HL-60/S4 treated with phorbol 12-myristate 13-acetate at 8.2 ng/mL for 4 days and 3 days (cell line): Measurements from ENCODE around the gene LINGO4.

Source experiments
- in situ Hi-C: fragments of 300-500 bp; cut with MboI; formaldehyde crosslinking; loops from 2 replicates; pipeline ENCODE4 v1.15.0; 2022; ENCODE audit warnings: low sequenced_read_pairs

Gene LINGO4

DNA sequence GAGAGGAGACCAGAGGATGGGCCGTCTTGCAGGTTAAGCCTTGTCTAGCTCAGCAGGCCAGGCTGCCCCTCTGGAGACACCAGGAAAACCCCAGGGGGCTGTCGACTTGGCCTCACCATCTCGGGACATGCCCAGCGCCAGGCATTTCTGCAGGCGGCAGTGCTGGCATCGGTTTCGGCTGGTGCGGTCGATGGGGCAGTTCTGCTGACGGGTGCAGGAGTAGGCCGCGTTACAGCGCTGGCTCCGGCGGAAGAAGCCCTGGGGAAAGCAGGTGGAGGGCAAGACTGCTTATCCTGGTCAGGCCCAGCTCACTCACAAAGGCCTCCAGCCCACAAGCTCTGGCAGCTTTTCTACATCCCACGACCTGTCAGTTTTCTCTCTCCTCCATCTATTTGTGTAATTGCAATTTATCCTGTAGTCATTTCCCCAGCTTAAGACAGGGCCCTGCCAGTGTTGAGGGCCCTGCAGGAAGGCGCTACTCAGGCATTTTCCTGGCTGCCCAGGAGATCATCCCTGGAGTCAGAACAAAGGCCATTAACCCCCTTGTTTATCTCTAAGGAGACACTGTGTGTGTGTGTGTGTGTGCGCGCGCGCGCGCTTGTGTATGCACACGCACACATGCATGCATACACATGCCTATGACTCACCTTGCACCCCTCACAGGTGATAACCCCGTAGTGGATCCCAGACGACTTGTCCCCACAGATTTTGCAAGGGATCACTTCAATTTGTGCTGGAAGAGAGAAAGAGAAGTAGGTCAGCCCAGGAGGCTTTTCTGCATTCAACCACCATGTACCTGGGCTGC lies 11.5 kb upstream of the LINGO4 start:
- in situ Hi-C loops, result no loop called here

DNA sequence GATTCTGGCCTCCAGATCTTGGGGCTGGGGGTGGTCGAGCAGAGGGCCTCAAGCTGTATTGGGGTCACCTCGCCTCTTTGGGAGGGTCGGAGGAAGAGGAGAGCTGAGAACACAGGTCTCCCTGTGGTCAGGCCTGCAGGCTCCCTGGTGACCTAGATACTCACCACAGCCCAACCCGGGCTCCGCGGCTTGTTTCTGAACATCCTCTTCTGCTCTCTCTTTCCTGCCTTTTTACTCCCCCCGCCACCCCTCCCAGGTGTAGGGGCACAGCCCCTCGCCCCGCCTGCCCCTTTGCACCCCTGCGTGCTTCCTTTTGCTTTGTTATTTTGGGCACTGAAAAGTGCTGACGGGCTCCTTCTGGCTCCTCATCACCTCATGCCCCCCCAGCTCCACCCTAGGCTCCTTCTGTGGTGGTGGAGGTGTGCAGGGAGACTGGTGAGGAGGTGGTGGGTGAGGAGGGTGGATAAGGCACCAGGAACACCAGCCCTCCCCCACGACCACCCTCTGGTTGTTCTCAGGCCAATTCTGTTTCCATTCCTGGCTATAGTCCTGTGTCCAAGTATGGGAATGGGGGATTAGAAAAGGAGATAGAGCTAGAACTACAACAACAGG lies 10.6 kb upstream of the LINGO4 start:
- in situ Hi-C loops, result no loop called here

- in situ Hi-C loops, result no loop called here
Measured at GRCh38 chr1:151814971-151815545, 9.8 kb upstream of the LINGO4 start.

DNA sequence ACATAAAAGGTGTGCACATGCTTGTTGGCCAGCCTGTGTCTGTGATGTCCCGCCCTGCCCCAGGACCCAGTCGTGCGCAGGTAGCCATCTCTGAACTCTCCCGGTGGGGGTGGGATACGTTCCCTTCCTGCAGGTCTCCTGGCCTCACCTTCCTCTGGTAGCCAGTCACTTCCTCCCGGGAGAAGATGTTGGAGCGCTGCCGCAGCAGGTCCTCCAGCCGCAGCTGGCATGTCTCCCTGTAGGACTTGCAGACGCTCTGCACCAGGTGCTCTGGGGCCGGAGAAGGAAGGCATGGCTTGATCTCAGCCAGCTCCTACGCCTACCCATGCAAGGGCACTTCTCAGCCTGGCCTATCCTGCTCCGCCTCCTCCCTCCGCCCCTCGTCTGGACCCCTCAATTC lies 9.2 kb upstream of the LINGO4 start:
- in situ Hi-C loops, result no loop called here

DNA sequence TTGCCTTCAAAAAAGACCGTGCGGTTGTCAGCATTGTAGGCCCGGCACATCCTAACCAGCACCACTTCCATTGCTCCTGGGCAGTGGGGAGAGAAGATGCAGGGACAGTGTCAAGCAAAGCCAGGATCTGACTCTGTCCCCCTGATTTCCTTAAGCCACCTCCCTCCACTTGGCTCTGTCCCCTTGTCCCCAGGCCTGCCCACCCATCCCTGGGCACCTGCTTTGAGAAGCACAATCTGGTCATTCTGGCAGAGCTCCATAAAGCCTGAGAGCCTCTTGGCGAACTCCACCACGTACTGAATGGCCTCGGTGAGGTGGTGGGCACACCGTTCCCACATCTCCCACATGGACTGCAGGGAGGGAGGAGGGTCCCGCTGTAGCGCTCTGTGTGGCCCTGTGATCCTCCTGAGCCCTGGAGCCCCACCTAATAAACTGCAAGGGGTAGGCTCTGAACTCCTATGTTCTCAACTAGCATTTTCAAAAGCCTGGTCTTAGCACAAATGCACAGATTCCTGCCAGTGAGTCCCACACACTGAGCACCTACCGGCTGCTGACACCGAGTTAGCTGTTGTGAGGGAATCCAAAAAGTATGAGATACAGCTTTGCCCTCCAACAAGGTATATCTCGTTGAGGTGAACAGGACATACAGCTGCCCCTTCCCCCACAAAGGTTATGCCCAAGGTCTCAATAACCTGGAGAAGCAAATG lies 8.2 kb upstream of the LINGO4 start:
- in situ Hi-C loops, result no loop called here

DNA sequence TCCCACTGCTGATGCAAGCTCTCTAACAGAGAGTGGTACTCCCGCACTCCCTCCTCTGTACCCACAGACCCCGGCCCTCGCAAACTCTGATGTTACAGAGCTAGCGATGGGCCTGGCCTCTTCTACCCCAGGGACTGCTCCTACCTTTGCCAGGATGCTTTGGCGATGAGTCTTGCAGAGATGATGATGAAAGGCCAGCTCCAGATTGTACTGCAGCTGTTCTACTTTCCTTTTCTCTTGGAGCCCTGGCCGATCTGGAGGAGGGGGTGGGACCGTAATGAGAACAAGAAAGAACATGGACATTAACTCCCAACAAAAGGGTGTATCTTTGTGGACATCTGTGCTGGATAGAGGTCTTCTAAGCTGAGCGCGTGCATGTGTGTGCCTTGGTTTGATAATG lies 6.0 kb upstream of the LINGO4 start:
- in situ Hi-C loops, result no loop called here

DNA sequence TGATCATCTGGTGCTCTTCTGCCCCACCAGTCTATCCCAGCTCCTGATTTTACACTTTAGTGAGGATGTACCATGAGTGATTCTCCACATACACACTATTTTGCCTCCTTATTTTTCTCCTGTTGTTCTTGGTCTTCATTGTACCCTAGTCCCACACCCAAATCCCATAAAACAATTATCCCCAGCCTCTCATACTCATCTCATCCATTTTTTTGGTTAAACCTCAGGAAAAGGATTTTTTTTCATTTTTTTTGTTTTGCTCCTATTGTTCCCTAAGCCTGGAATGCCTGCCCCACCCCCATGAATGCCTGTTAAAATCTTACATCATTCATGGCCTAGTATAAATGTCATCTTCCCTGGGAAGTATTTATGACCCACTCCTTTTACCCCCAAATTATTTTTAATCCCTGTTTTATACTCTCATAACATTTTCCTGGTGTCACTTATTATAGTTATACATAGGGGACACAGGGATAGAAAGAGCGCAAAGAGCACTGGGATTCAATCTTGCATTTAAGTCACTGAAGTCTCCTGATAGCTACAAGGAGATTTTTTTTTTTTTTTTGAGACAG lies 4.9 kb upstream of the LINGO4 start:
- in situ Hi-C loops, result no loop called here

- in situ Hi-C loops, result no loop called here
Measured at GRCh38 chr1:151809290-151809984, 4.2 kb upstream of the LINGO4 start.

- in situ Hi-C loops, result no loop called here
Measured at GRCh38 chr1:151807766-151808165, 2.5 kb upstream of the LINGO4 start.

- in situ Hi-C loops, result no loop called here
Measured at GRCh38 chr1:151807131-151807530, 1.9 kb upstream of the LINGO4 start.

DNA sequence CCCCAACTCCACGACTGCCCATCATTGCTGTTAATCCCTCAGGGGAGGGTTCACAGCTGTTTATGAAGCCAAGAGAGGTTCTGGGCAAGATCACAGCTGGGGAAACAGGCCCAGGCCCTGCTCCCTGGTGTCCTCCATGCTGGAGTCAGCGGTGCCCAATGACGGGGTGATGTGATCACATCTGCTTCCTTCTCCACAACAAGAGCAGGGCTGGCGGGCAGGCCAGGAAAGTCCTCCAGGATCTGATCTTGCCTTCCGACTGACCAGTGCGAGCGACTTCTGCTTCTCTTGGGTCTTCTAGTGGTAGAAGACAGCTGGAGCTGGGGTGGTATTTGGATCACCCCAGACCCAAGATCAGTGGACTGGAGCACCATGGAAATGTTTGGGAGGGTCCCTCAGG lies 951 bp upstream of the LINGO4 start:
- in situ Hi-C loops, result no loop called here

DNA sequence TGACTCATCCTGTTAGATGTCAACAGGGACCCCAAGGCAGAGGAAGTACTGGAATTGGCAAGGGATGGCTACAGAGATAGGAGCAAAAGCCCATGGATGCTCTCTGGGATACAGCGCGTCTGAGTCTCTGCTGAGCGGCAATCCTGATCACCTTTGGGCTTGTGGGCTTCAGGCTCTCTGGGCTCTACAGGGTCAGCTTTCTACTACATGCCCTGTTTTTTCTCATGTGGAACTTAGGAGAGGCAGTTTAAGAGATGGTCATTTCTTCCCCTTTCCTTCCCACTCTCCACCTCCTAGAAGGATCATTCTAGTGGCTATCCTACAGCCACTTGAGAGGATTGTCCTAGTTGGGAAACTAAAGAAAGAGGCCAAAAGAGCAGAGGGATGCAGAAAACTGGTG lies 1.3 kb downstream of the LINGO4 start:
- in situ Hi-C loops, result no loop called here

GRCh38 chr1:151803164-151803563 lies 2.1 kb downstream of the LINGO4 start:
- in situ Hi-C loops, result no loop called here

DNA sequence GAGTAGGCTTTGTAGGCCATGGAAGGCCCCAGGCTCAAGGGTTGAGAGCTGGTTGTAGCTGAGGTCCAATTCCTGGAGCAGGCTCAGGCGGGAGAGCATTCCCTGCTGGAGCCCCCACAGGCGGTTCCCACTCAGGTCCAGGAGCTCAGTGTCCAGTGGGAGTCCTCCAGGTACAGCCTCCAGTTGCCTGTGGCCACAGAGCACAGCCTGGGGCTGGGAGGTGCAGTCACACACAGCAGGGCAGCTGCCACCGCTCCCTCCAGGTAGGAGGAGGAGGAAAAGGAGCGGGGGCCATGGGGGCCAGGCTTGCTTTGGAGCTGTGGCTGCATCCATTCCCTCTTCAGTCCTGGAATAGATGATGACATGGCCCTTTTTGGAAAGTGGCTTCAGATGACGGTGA lies 2.8 kb downstream of the LINGO4 start:
- in situ Hi-C loops, result no loop called here

- in situ Hi-C loops, result no loop called here
Measured at GRCh38 chr1:151801846-151802245, 3.4 kb downstream of the LINGO4 start.

DNA sequence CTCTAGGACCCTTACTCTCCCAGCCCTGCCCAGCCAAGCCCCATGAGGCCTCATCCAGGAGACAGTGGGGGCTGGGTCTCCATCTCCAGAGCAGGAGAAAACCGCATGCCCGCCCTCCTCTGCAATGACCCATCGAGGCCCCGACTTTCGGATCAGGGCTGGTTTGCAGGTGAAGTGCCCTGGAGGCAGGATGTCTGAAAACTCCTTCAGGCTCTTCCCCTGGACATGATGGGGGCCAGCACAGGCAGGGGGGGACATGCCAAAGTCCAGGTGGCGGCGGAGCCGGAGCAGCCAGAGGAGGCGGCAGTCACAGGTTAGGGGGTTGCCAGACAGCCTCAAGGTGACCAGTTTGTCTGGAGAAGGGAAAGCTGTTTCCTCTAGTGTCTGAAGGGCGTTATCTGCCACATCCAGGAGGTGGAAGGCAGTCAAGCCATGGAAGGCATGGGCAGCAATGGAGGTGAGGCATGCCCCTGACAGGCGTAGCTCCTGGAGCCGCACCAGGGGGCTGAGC lies 3.9 kb downstream of the LINGO4 start:
- in situ Hi-C loops, result no loop called here

GRCh38 chr1:151800830-151801229 lies 4.4 kb downstream of the LINGO4 start:
- in situ Hi-C loops, result no loop called here

DNA sequence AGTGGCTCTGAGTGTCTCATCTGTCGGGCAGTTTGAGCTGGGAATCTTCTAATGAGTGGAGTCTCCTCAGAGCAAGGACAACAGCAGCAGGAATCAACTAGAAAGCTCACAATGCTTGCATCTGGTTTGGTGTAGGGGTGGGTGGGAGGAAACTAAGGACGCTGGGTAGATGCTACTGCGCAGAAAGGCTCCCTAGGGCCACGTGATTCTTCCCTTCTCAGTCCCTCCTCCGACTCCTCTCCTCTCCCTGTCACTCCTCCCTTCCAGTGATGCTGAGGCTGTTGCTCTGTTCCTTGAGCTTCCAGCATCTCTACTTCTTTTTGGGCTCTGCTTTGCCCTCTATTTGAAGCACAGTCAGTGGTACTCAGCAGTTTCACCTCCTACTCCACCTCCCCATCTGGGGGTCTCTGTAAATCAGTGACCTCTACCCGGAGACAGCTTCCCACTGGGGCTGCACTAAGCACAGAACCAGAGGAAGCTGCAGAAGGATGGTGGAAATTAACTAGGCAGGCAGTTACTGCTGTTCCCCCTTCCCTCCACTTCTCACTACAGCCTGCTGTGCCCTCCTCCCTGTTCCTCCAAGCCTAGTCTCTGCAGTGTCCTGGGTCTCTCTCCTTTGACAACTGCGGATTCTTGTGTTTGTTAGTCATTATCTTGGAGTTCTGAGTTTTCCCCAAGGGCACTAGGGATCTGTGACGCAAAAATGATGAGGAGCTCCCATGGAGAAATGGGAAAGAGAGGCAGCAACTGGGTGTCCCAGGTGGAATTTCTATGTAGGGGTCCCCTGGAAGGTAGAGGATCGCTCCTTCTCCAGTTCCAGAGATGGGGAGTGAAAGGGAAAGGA lies 5.8 kb downstream of the LINGO4 start:
- in situ Hi-C loops, result no loop called here

DNA sequence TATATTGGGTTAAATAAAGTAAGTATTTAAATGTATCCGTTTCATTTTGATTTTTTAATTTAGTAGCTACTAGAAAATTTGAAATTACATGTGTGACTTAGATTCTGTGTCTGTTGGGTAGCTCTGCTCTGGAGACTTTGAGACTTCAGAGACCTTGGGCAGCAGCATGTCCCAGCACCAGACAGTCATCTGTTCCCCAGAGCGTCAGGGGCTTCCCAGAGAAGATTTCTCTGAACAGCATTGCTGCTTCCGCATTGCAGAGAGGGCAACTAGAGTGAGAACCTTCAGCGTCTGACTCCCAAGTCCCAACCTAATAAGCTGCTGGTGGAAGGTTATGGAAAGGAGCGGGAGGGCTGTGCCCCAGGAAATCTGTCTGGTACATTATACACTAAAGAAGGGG lies 6.6 kb downstream of the LINGO4 start:
- in situ Hi-C loops, result no loop called here
